Measurements from ENCODE around the gene MUSTN1.

Gene MUSTN1

GRCh38 chr3:52795298-52795900, 39.4 kb downstream of the MUSTN1 start:
- no peak for DNase-seq
- TF ChIP-seq GATA1 (IDR thresholded peaks at IDR 0.05; ENCODE audit: low read depth, low read length) (no peak), POLR2A (IDR thresholded peaks at IDR 0.05; ENCODE audit: low read length) (no peak)

GRCh38 chr3:52794612-52795099, 40.2 kb downstream of the MUSTN1 start, which contains the start of gene ITIH3:
Gene ITIH3 (plus strand): TSS chr3:52794796. CDS start chr3:52794804, 8 bp downstream.
- no peak for TF ChIP-seq GATA1 (IDR thresholded peaks at IDR 0.05; ENCODE audit: low read depth, low read length)
- TF ChIP-seq POLR2A (IDR thresholded peaks at IDR 0.05; ENCODE audit: low read length): no peak

GRCh38 chr3:52793702-52794611, 40.9 kb downstream of the MUSTN1 start:
- DNase-seq: no peak
- TF ChIP-seq GATA1 (IDR thresholded peaks at IDR 0.05; ENCODE audit: low read depth, low read length): no peak
- no peak for TF ChIP-seq POLR2A (IDR thresholded peaks at IDR 0.05; ENCODE audit: low read length)

More at GRCh38 chr3:52794612-52795099, 40.2 kb downstream of the MUSTN1 start, which contains the start of gene ITIH3:
- DNase-seq: no peak

- DNase-seq: no peak
- TF ChIP-seq GATA1 (IDR thresholded peaks at IDR 0.05; ENCODE audit: low read depth, low read length) (no peak), POLR2A (IDR thresholded peaks at IDR 0.05; ENCODE audit: low read length) (no peak)
Measured at GRCh38 chr3:52792961-52793695, 41.7 kb downstream of the MUSTN1 start.

- no peak for DNase-seq
- TF ChIP-seq GATA1 (IDR thresholded peaks at IDR 0.05; ENCODE audit: low read depth, low read length) (no peak), POLR2A (IDR thresholded peaks at IDR 0.05; ENCODE audit: low read length) (no peak)
Measured at GRCh38 chr3:52792413-52792812, 42.4 kb downstream of the MUSTN1 start.

- no peak for TF ChIP-seq POLR2A (IDR thresholded peaks at IDR 0.05; ENCODE audit: low read length)
- no peak for TF ChIP-seq GATA1 (IDR thresholded peaks at IDR 0.05; ENCODE audit: low read depth, low read length)
- DNase-seq: no peak
Measured at GRCh38 chr3:52791928-52792327, 42.9 kb downstream of the MUSTN1 start.

GRCh38 chr3:52791366-52791765, 43.5 kb downstream of the MUSTN1 start:
- no peak for TF ChIP-seq POLR2A (IDR thresholded peaks at IDR 0.05; ENCODE audit: low read length)
- no peak for TF ChIP-seq GATA1 (IDR thresholded peaks at IDR 0.05; ENCODE audit: low read depth, low read length)
- no peak for DNase-seq

GRCh38 chr3:52790741-52791140, 44.1 kb downstream of the MUSTN1 start:
- DNase-seq: no peak

GRCh38 chr3:52790337-52790736, 44.5 kb downstream of the MUSTN1 start:
- no peak for DNase-seq
- TF ChIP-seq GATA1 (IDR thresholded peaks at IDR 0.05; ENCODE audit: low read depth, low read length): no peak
- no peak for TF ChIP-seq POLR2A (IDR thresholded peaks at IDR 0.05; ENCODE audit: low read length)

More at GRCh38 chr3:52790741-52791140, 44.1 kb downstream of the MUSTN1 start:
- no peak for TF ChIP-seq GATA1 (IDR thresholded peaks at IDR 0.05; ENCODE audit: low read depth, low read length)
- TF ChIP-seq POLR2A (IDR thresholded peaks at IDR 0.05; ENCODE audit: low read length): no peak

- no peak for DNase-seq
- no peak for TF ChIP-seq POLR2A (IDR thresholded peaks at IDR 0.05; ENCODE audit: low read length)
Measured at GRCh38 chr3:52789746-52790040, 45.1 kb downstream of the MUSTN1 start.

GRCh38 chr3:52788890-52789745, 45.7 kb downstream of the MUSTN1 start:
- TF ChIP-seq POLR2A (IDR thresholded peaks at IDR 0.05; ENCODE audit: low read length) (no peak), GATA1 (IDR thresholded peaks at IDR 0.05; ENCODE audit: low read depth, low read length) (no peak)

GRCh38 chr3:52787672-52788625, 46.9 kb downstream of the MUSTN1 start:
- TF ChIP-seq POLR2A (IDR thresholded peaks at IDR 0.05; ENCODE audit: low read length) (no peak), GATA1 (IDR thresholded peaks at IDR 0.05; ENCODE audit: low read depth, low read length) (no peak)
- no peak for DNase-seq

More at GRCh38 chr3:52788890-52789745, 45.7 kb downstream of the MUSTN1 start:
- no peak for DNase-seq

Data from erythroblast (primary cell).